ENCODE data around the gene RCCD1.
"Not testable (repeated sequence)": the region's sequence is repeated elsewhere in the genome, so short reads cannot be mapped to it uniquely, and the experiment has no call there.

RCCD1 gene, protein sequence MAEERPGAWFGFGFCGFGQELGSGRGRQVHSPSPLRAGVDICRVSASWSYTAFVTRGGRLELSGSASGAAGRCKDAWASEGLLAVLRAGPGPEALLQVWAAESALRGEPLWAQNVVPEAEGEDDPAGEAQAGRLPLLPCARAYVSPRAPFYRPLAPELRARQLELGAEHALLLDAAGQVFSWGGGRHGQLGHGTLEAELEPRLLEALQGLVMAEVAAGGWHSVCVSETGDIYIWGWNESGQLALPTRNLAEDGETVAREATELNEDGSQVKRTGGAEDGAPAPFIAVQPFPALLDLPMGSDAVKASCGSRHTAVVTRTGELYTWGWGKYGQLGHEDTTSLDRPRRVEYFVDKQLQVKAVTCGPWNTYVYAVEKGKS

DNA sequence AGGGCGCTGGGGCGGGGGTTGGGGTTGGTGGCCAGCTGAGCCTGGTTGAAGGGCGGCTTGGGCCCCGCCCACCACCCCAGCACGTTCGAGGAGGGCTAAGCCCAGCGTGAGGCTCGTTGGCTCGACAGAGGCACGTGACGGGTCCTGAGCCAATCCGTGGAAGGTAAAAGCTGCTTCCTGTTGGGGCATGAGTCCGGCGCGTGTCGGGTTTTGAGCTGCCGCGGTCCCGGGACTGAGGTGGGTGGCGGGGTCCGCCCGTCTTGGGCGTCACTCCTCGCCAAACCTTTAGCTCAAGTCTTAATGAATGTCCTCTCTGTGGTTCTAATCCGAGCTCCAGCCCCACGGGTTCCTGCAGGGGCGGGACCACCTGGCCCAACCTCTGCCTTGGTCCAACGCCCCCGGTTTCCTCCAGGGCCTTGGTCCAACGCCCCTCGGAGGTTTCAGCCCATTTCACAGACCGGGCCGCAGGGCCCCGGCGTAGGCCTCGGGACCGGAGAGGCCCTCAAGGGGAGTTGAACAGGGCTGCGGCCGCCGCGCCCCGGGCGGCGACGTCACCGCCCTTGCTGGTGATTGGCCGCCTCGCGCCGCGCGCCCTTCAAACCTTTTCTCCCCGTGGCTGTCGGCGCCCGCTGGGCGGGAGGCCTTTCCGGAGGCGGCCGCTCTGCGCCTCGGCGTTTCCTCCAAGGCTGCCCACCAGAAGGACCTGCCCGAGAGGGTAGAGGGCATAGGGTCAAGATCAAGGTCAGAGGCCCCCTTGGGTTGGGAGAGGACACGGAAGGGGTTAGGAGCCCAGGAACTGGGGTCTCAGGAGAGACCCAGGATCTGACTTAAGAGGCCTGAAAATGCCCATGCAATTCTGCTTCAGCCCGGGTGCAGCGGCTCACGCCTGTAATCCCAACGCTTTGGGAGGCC, at the start of gene RCCD1:
RCCD1 (plus strand) TSS at position 173 of the 912 bp plus-strand sequence. CDS start 1,851 bp downstream, outside the sequence.
- DNase-seq (ENCODE audit: low read depth in 2 of 2): peak; percentile 79 to 86

DNA sequence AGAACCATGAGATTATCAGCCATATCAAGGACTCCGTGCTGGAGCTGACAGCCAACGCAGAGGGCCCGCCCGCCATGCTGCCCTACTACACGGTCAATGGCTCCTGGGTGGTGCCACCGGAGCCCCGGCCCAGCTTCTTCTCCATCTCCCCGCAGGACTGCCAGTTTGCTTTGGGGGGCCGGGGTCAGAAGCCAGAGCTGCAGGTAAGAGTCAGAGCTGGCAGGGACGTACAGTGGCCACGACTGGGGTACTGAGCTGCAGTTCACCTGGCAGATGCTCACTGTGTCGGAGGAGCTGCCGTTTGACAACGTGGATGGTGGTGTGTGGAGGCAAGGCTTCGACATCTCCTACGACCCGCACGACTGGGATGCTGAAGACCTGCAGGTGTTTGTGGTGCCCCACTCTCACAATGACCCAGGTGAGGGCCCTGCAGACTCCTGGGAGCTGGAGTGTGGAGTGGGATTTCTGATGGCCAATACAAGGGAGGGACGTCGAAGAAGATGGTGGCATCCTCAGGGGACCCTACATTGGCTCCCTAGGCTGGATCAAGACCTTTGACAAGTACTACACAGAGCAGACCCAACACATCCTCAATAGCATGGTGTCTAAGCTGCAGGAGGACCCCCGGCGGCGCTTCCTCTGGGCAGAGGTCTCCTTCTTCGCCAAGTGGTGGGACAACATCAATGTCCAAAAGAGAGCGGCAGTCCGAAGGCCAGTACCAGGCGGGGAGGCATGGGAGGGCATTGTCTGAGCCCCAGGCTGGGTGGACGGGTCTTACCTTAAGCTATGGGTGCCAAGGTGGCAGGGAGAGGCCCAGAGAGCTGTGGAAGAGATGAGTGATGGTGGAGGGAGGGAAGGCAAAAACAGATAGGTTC, 49.1 kb upstream of the RCCD1 start:
- DNase-seq (ENCODE audit: low read depth in 2 of 2): no peak

DNA sequence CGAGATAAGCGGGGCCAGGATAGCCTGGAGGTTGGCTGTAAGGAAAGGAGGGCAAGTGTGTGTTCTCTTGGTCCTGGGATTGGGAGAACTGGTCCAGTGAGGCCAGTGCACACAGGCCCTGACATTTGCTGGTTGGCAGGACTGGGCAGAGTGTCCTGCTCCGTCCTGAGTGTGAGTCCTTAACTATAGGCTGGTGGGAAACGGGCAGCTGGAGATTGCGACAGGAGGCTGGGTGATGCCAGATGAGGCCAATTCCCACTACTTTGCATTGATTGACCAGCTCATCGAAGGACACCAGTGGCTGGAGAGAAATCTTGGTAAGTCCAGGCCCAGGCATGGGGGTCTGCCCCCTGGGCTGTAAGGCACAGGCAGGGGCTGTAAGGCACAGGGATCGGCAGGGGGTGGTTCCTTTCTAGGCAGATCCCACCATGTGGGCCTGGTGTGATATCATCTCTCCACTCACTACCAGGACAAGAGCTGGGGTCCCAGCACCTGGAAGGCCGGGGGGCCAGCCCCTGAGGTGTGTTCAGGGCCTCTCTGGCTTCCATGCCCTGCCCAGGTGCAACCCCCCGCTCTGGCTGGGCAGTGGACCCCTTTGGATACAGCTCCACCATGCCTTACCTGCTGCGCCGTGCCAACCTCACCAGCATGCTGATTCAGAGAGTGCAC, 48.4 kb upstream of the RCCD1 start:
- no peak for DNase-seq (ENCODE audit: low read depth in 2 of 2)

DNA sequence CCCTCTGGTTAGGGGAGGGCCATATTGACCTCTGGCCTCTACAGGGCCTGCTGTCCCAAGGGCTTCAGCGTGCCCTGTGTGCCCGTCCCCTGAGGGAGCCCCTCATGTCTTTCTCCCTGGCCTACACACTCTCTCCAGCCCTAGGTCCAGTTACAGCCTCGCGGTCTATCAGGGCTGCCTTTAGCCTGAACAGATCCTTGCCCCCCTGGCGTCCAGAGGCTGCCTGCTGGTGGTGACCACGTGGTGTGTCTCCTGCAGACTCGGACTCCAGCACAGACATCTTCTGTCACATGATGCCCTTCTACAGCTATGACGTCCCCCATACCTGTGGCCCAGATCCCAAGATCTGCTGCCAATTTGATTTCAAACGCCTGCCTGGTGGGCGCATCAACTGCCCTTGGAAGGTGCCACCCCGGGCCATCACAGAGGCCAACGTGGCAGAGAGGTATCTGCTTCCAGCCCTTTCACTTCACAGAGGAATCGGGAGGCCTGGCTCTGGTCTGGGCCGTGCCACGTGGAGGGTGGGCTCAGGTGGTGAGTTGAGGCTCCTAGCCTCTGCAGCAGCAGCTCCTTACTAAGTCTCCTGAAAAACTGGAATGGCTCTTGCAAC, 47.5 kb upstream of the RCCD1 start:
- DNase-seq (ENCODE audit: low read depth in 2 of 2): no peak

DNA sequence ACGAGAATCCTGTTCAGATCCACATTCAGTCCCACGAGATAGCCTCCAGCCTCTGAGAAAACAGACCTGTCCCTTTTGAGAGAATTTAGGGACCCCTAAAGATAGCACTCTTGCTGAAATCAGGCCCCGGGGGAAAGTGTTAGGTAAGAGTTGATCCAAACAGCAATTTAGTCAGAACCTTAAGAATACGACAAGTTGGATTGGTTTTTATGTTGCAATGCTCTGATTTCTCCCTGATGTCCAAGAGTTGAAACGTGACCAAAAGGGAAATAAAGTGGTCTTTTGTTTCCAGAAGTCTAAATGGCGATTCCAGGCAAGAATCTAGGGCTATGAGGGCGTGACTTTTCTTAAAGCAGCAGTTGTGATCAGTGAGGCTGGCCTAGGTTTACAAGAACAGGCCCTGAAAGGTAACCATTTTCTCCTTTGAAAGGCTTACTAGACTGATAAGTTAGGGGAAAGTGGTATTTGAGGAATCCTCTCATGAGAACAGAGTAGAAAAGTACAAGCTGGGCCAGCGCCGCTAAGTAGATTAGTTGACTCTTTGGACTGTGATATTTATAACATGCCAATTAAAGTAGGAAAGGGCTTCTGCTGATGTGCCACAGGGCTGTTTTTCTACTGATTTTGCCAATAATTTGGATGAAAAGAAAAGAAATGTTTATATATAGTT, 46.7 kb upstream of the RCCD1 start:
- DNase-seq (ENCODE audit: low read depth in 2 of 2): no peak

DNA sequence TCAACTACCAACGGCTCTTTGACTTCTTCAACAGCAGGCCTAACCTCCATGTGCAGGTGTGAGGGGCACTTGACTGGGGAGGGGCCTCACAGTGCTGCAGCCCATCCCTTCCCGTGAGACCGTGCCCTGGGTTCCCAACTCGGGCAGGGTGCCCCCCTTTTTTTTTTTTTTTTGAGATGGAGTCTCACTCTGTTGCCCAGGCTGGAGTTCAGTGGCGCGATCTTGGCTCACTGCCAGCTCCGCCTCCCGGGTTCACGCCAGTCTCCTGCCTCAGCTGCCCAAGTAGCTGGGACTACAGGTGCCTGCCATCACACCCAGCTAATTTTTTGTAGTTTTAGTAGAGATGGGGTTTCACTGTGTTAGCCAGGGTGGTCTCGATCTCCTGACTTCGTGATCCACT, 45.2 kb upstream of the RCCD1 start:
- not testable (repeated sequence) for DNase-seq (ENCODE audit: low read depth in 2 of 2)

DNA sequence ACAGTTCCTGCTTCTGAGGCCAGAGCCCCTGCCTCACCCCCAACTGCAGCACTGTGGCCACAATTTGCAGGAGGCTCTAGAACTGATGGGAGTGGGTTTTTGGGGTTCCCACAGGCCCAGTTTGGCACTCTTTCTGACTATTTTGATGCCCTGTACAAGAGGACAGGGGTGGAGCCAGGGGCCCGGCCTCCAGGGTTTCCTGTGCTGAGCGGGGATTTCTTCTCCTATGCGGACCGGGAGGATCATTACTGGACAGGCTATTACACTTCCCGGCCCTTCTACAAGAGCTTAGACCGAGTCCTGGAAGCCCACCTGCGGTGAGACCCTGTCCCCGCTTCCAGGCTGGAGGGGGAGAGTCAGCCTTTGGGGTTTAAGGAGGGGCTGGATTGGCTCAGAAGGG, 44.7 kb upstream of the RCCD1 start:
- DNase-seq (ENCODE audit: low read depth in 2 of 2): no peak

DNA sequence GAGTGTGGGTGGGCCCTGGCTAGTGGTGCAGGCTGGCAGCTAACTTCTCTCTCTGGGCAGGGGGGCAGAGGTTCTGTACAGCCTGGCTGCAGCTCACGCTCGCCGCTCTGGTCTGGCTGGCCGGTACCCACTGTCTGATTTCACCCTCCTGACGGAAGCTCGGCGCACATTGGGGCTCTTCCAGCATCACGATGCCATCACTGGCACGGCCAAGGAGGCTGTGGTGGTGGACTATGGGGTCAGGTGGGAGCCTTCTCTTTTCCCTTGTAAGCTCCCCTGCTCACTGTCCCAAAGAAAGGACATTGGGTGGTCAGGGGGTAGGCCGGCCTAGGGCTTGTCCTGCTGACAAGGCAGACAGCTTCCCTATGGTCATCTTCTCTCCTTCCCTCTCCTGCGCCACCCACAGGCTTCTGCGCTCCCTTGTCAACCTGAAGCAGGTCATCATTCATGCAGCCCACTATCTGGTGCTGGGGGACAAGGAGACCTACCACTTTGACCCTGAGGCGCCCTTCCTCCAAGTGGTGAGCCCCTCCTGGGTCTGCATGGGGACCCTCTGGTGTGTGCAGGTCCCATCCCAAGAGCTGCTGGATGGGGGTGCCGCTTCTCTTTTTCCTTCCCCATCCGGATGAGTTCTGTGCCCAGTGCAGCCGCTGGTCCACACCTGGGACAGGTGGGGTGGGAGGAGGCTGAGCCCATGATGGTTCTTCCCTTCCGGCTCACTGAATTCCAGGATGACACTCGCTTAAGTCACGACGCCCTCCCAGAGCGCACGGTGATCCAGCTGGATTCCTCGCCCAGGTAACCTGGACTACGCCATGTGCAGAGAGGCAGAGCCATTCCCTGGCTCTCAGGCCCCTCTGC, 44.0 kb upstream of the RCCD1 start:
- DNase-seq (ENCODE audit: low read depth in 2 of 2): no peak

DNA sequence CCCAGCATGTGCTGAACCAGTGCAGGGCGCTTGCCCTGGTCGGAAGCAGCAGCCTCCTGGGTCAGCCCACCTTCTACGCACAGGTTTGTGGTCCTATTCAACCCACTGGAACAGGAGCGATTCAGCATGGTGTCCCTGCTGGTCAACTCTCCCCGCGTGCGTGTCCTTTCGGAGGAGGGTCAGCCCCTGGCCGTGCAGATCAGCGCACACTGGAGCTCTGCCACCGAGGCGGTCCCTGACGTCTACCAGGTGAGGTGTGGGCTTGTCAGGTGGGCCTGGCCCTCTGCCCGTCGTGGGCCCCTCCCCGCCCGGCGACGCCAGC, 43.4 kb upstream of the RCCD1 start:
- DNase-seq (ENCODE audit: low read depth in 2 of 2): no peak

DNA sequence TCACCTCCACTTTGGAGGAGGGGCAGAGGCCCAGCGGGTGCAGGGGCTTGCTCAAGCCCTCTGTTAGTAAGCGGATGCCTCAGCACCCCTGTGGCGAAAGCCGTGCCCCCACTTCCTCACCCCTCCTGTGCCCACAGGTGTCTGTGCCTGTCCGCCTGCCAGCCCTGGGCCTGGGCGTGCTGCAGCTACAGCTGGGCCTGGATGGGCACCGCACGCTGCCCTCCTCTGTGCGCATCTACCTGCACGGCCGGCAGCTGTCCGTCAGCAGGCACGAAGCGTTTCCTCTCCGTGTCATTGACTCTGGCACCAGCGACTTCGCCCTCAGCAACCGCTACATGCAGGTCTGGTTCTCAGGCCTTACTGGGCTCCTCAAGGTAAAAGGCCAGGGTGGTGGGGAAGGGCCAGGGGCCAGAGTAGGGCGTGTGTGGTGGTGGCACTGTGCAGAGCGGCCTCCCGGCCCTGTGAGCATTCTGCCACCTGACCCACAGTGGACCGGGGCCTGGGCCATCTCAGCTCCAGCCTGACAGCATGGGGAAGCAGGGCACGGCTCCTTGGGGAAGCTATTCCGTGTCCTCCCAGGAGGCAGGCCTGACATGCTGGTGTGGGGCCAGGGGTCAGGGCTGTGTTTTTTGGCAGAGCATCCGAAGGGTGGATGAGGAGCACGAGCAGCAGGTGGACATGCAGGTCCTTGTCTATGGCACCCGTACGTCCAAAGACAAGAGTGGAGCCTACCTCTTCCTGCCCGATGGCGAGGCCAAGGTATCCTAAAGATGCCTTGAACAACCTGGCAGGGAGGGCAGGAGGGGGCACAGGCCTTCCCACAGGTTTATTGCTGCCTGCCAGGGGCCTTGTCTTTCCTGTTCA, 42.5 kb upstream of the RCCD1 start:
- no peak for DNase-seq (ENCODE audit: low read depth in 2 of 2)

DNA sequence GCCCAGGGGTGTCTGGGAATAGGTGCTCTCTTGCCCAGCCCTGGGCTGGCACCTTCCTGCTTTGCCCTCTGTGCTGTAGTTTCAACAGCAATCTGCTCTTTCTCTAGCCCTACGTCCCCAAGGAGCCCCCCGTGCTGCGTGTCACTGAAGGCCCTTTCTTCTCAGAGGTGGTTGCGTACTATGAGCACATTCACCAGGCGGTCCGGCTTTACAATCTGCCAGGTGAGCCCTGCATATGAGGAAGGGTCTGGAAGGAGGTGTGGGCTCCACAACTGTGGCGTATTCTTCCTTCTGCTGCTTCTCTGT, 42.0 kb upstream of the RCCD1 start:
- no peak for DNase-seq (ENCODE audit: low read depth in 2 of 2)

DNA sequence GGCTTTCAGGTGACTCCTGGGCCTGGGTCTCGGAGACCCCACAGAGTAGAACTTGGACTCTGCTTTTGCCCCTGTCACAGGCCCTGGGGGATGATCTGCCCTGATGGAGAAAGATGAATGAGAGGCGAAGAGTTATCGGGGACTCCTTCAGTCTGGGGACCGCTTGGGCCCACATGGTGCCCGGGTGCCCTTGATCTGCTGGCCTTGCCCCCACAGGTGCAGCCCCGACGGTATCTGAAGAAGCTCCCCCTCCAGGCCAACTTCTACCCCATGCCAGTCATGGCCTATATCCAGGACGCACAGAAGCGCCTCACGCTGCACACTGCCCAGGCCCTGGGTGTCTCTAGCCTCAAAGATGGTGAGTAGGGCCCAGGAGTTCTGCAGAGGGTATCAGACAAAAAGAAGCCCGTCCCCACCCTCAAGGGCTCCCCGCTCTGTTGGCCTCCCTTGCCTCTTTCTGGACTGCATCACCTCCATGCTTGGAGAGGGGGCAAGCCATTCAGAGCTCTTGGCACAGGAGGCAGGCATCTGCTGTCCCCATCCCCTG, 41.2 kb upstream of the RCCD1 start:
- no peak for DNase-seq (ENCODE audit: low read depth in 2 of 2)

DNA sequence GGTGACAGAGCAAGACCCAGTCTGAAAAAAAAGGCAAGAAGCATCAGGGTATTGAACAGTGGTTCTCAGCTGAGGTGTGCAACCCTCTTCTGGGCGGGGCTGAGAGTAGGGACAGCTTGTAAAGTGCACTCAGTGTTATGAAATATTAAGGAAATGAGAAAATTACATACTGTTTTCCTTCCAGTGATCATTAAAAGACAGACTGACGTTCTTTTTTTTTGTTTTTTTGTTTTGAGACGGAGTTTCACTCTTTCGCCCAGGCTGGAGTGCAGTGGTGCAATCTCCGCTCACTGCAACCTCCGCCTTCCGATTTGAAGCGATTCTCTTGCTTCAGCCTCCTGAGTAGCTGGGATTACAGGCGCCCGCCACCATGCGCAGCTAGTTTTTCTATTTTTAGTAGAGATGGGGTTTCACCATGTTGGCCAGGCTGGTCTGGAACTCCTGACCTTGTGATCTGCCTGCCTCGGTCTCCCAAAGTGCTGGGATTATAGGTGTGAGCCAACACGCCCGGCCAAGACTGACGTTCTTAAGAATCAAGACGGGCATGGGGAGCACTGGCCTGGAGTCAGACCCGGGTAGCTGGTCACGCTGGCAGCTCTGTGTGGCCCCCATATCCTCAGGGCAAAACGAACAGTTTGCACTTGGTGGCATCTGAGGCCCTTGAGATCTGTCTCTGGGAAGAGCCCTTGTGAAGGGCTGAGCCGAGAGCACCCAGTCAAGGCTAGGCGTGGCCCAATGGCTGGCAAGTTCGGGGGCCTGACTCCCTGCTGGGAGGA, 40.2 kb upstream of the RCCD1 start:
- no peak for DNase-seq (ENCODE audit: low read depth in 2 of 2)

DNA sequence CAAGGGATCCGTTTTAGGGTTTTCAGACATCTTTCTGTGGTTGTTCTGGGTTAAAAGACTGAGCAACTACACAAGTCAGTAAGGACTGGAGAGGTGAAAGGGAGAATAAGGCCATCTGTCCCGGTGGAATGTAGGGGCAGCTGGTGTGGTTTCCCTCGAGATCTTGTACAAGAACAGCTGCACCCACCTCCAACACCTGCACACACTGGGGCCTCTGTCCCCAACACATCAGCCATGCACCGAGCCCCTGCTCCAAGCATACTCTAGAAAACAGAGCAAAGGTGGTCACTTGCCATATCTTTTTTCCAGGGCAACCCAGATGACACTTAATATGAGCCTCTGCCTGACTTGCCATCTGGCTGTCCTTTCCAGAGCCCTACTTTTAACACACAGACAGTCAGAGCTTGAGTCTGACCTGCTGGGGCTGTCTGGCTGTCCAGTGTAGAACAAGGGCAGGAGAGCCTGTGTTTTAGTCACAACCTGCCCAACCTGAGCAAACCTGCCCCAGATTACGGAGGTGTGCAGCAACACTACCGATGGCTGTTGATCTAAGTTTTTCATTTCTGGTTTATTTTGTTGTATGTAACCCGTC, 39.4 kb upstream of the RCCD1 start:
- DNase-seq (ENCODE audit: low read depth in 2 of 2): no peak

DNA sequence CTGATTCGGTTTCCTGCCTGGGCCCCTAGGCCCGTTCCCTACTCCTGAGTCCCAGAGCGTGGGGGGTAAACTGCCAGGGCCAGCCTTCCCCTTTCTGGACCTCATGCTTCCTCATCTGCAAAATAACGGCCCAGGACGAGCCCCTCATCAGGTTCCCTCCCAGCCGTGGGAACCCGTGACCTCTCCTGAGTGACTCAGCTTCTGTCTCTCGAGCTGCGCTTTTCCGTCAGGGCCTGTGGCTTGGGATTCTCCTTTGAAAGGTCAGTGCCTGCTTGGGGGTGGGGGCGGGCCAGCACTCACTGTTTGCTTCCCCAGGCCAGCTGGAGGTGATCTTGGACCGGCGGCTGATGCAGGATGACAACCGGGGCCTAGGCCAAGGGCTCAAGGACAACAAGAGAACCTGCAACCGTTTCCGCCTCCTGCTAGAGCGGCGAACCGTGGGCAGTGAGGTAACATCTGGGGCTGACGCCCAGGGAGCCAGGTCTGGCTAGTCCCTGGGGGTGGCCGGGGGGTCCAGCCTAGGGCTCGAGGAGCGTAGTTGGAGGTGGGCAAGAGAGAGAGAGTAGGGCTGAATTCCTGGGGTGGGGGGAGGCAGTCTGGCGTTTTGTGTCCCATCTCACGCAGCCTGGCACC, 38.8 kb upstream of the RCCD1 start:
- no peak for DNase-seq (ENCODE audit: low read depth in 2 of 2)

DNA sequence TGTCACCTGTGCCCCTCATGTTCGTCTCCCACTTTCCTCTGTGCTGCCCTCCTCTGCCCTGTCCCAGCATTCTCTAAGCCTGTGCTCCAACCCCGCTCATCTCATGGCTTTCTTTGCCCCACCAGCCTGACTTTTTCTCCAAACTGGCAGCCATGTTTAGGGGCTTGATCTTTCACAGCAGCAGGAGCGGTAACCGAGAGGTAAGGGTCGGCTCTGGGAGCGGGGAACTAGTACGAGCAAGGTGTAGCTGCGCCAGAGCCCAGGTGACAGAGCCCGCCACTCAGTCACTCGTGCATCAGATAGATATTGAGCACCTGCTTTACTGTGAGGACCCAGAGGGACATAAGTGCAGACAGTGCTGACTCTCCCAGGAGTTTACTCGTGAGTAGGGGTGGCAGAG, 38.2 kb upstream of the RCCD1 start:
- no peak for DNase-seq (ENCODE audit: low read depth in 2 of 2)

DNA sequence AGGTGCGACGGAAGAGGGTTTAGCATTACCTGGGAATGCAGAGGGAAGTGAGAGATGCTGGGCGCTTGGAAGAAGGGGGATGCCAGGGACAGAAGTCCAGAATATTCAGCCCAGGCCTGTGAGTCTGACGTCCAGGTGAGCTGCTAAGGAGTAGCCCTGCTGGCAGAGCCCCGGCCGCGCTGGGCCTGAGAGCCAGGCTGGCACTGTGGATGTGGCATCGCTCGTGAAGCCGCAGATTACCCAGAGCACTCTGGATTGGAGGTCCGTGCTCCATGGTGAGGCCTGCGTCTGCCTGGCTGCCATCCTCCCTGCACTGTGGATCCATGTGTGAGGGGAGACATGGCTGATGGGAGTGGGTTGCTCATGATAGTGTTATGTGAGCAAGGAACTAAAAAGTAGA, 37.1 kb upstream of the RCCD1 start:
- DNase-seq (ENCODE audit: low read depth in 2 of 2): no peak
